C1 segment of cervical spinal cord (tissue), 14 donors: ENCODE results near the gene ISOC2.
"Not testable (repeated sequence)": the region's sequence is repeated elsewhere in the genome, so short reads cannot be mapped to it uniquely, and the experiment has no call there.

Source experiments
- DNase-seq, 14 donors: peaks; one replicate each; lab custom pipeline; 2025; lab: John Stamatoyannopoulos, UW

ISOC2 gene

DNA sequence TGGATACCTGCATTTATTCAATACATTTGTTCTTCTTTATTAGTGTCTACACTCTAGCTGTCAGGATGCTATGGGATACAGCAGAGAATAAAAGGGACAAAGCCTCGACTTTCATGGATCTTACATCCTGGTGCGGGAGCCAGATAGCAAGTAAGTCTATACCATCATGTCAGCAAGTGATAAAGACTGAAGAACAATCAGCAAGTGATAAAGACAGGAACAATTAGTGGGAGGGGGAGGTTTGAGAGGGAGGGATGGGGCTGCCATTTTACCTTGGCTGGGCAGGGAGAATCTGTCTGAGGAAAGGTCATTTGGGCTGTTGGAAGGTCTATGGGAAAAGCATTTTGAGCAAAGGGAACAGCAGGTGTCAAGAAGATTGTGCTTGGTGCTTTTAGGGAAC is 51.3 kb downstream of the ISOC2 start:
- DNase-seq = no peak

- not testable (repeated sequence) for DNase-seq
These were observed 52.3 kb downstream of the ISOC2 start for GRCh38 chr19:55409179-55409578.

- no peak for DNase-seq
These were observed 52.9 kb downstream of the ISOC2 start for GRCh38 chr19:55408533-55408872.

GRCh38 chr19:55407800-55408532 is 53.5 kb downstream of the ISOC2 start:
- DNase-seq = peak; percentile 95 to 99 (median 98)

DNA sequence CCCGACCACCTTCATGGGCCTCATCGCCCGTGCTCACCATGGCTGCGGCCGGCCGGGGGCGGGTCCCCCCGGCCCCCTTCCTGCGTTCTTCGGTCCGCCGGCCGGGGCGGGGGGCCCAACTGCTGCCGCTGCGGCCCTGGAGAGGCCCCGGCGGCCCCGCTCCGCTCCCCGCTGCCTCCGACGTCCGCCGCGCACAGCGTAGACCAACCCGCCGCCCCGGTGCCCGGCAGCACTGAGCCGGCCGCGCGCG is 54.0 kb downstream of the ISOC2 start, which contains the start of gene UBE2S:
Gene UBE2S, minus strand, starts transcription at position 239 of the 250 bp plus-strand sequence. Its CDS starts 199 bp downstream, at position 40.
- peak in 1 of 14 donors; percentile 47 for DNase-seq

DNA sequence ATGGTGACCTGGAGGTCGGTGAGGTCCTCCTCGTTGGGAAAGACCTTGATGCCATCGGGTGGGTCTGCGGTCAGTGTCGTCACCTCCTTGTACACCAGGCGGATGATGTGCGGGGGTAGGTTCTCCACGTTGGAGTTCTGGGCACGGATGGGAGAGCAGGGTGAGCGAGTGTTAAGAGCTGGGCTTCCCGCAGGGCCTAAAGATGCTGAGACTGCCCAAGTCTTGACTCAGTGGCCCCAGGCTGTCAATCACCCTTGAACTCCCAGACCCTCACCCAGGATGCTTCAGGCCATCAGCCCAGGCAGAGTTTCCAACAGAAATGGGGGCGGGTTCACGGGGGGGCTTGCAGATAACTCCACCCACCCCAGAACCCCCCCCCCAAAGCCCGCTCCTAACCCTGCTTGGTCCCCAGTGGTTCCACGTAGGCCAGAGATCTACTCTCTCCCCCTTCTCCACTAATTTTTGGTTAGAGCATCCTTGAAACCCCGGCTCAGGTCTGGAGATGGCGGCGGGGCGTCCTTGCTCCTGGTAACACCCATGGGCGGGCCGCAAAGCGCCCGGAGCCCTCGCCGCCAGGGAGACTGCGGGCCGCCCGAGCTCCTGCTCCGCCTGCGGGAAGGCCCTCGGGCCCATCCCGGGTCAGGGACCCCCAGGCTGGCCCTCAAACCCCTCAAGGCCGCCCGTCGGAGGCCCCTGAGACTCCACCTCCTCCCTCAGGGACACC is 54.5 kb downstream of the ISOC2 start:
- DNase-seq = no peak

DNA sequence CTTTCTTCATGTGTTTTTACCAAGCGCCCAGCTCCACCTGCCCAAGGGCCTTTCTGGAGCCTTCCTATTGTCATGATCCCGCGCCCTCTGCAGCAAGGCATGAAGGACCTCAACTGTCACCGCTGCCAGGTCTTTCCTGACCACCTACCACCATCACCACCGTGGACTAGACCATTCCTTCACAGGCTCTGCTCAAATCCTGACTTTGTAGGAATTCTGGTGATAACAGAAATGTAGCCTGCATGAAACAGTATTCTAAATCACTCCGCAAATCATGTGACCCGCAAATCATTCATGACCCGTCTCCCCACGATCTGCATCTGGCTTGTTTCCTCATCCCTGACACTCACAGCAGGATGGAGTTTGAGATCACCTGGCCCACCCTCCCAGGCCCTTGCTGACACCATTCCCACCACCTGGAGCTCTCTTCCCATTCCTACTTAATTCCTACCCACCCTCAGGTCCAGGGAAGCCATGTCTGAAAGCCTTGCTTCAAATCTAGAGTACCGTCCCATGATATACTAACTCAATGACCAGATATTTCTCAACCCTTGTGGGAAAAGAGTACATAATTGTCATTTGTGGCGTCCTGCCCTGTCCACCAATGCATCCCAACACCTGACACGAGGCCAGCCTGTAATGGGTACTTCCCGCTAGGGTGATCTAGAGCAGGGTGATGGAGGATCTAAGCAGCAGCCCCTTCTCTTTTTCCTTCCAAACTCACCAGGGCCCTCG is 55.2 kb downstream of the ISOC2 start:
- no peak for DNase-seq

DNA sequence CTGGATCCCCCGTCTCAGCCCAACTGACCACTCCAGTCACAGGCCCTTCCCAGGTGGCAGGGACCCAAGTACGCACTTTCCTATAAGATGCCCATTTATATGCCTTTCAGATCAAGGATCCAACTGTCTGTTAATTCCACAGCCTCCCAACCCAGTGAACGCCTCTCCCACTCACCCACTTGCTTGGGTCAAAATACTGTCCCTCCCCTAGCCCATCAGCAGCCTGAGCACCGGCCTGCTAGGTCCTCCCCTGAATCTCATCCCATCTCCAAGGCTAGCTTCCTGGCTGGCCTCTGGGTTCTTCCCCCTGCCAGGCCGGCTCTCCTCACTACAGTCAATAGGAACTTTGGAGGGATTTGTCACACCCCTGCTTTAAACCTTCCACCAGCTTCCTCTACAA is 55.8 kb downstream of the ISOC2 start:
- DNase-seq = no peak
